Measurements from ENCODE around the gene SASH3.
A peak's percentile ranks its signal among the peaks of the same experiment; 100 is the strongest.

Gene SASH3

GRCh38 chrX:129733335-129733734, 46.4 kb upstream of the SASH3 start:
- TF ChIP-seq CSDC2 (CRISPR knock-in tag; IDR thresholded peaks at IDR 0.05) (no peak), TCF4 (CRISPR knock-in tag; IDR thresholded peaks at IDR 0.05; ENCODE audit: borderline replicate concordance) (no peak), POU6F1 (CRISPR knock-in tag; IDR thresholded peaks at IDR 0.05; ENCODE audit: borderline replicate concordance, low read depth) (no peak), ZFP3 (CRISPR knock-in tag; IDR thresholded peaks at IDR 0.05) (no peak), ZFP30 (CRISPR knock-in tag; IDR thresholded peaks at IDR 0.05) (no peak), CREB5 (CRISPR knock-in tag; IDR thresholded peaks at IDR 0.05; ENCODE audit: low read depth) (no peak), ESRRG (CRISPR knock-in tag; IDR thresholded peaks at IDR 0.05) (no peak)
- ATAC-seq: no peak

- ATAC-seq: no peak
These were observed 43.3 kb upstream of the SASH3 start for GRCh38 chrX:129736491-129736890.

GRCh38 chrX:129737916-129738315, 41.8 kb upstream of the SASH3 start:
- no peak for TF ChIP-seq RARB (CRISPR knock-in tag; IDR thresholded peaks at IDR 0.05)
- peak; percentile 15; the same call in 2 of the 3 replicates for ATAC-seq

More at GRCh38 chrX:129736491-129736890, 43.3 kb upstream of the SASH3 start:
- TF ChIP-seq RARB (CRISPR knock-in tag; IDR thresholded peaks at IDR 0.05): no peak
- no peak for TF ChIP-seq TCF4 (CRISPR knock-in tag; IDR thresholded peaks at IDR 0.05; ENCODE audit: borderline replicate concordance)
- no peak for TF ChIP-seq PPARA (CRISPR knock-in tag; IDR thresholded peaks at IDR 0.05; ENCODE audit: borderline replicate concordance)
- TF ChIP-seq ZNF8 (CRISPR knock-in tag; IDR thresholded peaks at IDR 0.05): no peak
- no peak for TF ChIP-seq ZNF70 (CRISPR knock-in tag; IDR thresholded peaks at IDR 0.05)
- TF ChIP-seq ARNTL (CRISPR knock-in tag; IDR thresholded peaks at IDR 0.05; ENCODE audit: borderline replicate concordance, low read depth): no peak

- ATAC-seq: peak; percentile 85
- peak; percentile 69 for TF ChIP-seq TCF4 (CRISPR knock-in tag; IDR thresholded peaks at IDR 0.05; ENCODE audit: borderline replicate concordance)
- TF ChIP-seq GLIS3 (CRISPR knock-in tag; IDR thresholded peaks at IDR 0.05): no peak
These were observed 41.1 kb upstream of the SASH3 start, which contains the start of gene XPNPEP2 for GRCh38 chrX:129738466-129739308. Gene XPNPEP2 (plus strand): TSS chrX:129738979. CDS start chrX:129739214, 235 bp downstream.

GRCh38 chrX:129739578-129739977, 40.2 kb upstream of the SASH3 start:
- TF ChIP-seq TOX (CRISPR knock-in tag; IDR thresholded peaks at IDR 0.05; ENCODE audit: borderline replicate concordance): no peak
- no peak for TF ChIP-seq ARNTL (CRISPR knock-in tag; IDR thresholded peaks at IDR 0.05; ENCODE audit: borderline replicate concordance, low read depth)
- TF ChIP-seq TSHZ2 (CRISPR knock-in tag; IDR thresholded peaks at IDR 0.05): no peak
- TF ChIP-seq POU6F1 (CRISPR knock-in tag; IDR thresholded peaks at IDR 0.05; ENCODE audit: borderline replicate concordance, low read depth): no peak
- TF ChIP-seq ZFP30 (CRISPR knock-in tag; IDR thresholded peaks at IDR 0.05): no peak
- no peak for TF ChIP-seq ISL1 (CRISPR knock-in tag; IDR thresholded peaks at IDR 0.05)
- TF ChIP-seq ZNF70 (CRISPR knock-in tag; IDR thresholded peaks at IDR 0.05): no peak
- TF ChIP-seq RARB (CRISPR knock-in tag; IDR thresholded peaks at IDR 0.05): no peak
- no peak for TF ChIP-seq TCF4 (CRISPR knock-in tag; IDR thresholded peaks at IDR 0.05; ENCODE audit: borderline replicate concordance)
- no peak for TF ChIP-seq CSRNP3 (CRISPR knock-in tag; IDR thresholded peaks at IDR 0.05)
- no peak for TF ChIP-seq BACH2 (CRISPR knock-in tag; IDR thresholded peaks at IDR 0.05; ENCODE audit: borderline replicate concordance)
- no peak for TF ChIP-seq CREB5 (CRISPR knock-in tag; IDR thresholded peaks at IDR 0.05; ENCODE audit: low read depth)
- no peak for TF ChIP-seq PPARA (CRISPR knock-in tag; IDR thresholded peaks at IDR 0.05; ENCODE audit: borderline replicate concordance)
- no peak for TF ChIP-seq ZNF565 (CRISPR knock-in tag; conservative IDR thresholded peaks at IDR 0.05; ENCODE audit: low read depth)
- TF ChIP-seq GLIS3 (CRISPR knock-in tag; IDR thresholded peaks at IDR 0.05): no peak
- no peak for ATAC-seq
